Nephron progenitor cell (in vitro differentiated cells): ENCODE results near the gene FUZ.

ENCODE experiments used
- DNase-seq: peaks from one replicate; pipeline ENCODE4 v3.0.0; 2021
- H3K27ac Mint-ChIP-seq: 2 replicates; pipeline ENCODE4 v1.8.0; 2021; ENCODE audit warnings: mild to moderate bottlenecking, moderate library complexity, mixed read lengths
- H3K27me3 Mint-ChIP-seq: 2 replicates; pipeline ENCODE4 v1.8.0; 2021; ENCODE audit warnings: mild to moderate bottlenecking, low read depth, mixed read lengths; ENCODE audit not compliant: poor library complexity
- H3K36me3 Mint-ChIP-seq: 2 replicates; pipeline ENCODE4 v1.8.0; 2021; ENCODE audit warnings: low read depth, mixed read lengths
- H3K4me1 Mint-ChIP-seq: 2 replicates; pipeline ENCODE4 v1.8.0; 2021; ENCODE audit warnings: mixed read lengths
- H3K4me3 Mint-ChIP-seq: 2 replicates; pipeline ENCODE4 v1.8.0; 2021; ENCODE audit warnings: mild to moderate bottlenecking, moderate library complexity, mixed read lengths
- H3K9me3 Mint-ChIP-seq: 2 replicates; pipeline ENCODE4 v1.8.0; 2021; ENCODE audit warnings: mild to moderate bottlenecking, moderate library complexity, mixed read lengths
- TF ChIP-seq, protein P1 (sequence below): fragments of 200-600 bp; sonication (generic); IDR thresholded peaks from 2 replicates; pipeline ENCODE4 v1.5.0; 2021; ENCODE audit warnings: antibody characterized with exemption

FUZ gene

DNA sequence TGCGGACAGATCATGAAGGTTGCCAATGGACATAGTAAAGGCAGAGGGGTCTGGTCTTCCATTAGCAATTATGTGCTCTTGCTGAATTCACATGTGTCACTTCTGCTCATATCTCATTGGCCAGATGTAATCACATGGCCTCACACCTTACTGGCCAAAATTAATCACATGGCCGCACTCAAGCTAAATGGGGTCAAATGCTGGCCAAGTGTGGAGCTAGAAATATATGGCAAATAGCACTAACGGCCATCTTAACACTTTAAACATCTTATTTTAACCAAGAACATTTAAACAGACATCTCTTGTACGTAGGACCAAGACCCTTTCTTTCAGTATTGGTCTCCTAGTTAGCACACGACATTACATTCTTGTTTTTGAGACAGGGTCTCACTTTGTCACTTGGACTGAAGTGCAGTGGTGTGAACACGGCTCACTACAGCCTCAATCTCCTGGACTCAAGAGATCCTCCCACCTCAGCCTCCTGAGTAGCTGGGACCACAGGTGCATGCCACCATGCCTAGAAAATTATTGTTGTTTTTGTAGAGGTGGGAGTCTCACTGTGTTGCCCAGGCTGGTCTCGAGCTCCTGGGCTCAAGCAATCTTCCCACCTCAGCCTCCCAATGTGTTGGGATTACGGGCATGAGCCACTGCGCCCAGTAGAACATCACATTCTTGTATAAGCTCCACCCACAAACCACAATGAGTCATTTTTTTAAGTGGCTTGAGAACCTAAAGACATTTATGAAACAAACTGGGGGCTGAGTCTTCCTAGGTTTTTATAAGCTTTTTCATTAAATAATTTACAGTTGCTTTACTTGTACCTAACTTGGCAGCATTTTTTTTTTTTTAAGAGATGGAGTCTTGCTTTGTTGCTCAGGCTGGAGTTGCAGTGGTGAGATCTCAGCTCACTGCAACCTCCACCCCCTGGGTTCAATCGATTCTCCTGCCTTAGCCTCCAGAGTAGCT is 34.9 kb upstream of the FUZ start:
- Mint-ChIP-seq H3K4me3 (no peak overlapping the region), H3K27me3 (peaks cover 2% of the 10 kb centered on the region), H3K9me3 (peaks cover 26% of the 10 kb centered on the region), H3K27ac (no peak overlapping the region), H3K4me1 (peaks cover 19% of the 10 kb centered on the region), H3K36me3 (peaks cover 47% of the 10 kb centered on the region)
- TF ChIP-seq, protein P1, sequence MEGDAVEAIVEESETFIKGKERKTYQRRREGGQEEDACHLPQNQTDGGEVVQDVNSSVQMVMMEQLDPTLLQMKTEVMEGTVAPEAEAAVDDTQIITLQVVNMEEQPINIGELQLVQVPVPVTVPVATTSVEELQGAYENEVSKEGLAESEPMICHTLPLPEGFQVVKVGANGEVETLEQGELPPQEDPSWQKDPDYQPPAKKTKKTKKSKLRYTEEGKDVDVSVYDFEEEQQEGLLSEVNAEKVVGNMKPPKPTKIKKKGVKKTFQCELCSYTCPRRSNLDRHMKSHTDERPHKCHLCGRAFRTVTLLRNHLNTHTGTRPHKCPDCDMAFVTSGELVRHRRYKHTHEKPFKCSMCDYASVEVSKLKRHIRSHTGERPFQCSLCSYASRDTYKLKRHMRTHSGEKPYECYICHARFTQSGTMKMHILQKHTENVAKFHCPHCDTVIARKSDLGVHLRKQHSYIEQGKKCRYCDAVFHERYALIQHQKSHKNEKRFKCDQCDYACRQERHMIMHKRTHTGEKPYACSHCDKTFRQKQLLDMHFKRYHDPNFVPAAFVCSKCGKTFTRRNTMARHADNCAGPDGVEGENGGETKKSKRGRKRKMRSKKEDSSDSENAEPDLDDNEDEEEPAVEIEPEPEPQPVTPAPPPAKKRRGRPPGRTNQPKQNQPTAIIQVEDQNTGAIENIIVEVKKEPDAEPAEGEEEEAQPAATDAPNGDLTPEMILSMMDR, result no peak
- DNase-seq, result no peak

DNA sequence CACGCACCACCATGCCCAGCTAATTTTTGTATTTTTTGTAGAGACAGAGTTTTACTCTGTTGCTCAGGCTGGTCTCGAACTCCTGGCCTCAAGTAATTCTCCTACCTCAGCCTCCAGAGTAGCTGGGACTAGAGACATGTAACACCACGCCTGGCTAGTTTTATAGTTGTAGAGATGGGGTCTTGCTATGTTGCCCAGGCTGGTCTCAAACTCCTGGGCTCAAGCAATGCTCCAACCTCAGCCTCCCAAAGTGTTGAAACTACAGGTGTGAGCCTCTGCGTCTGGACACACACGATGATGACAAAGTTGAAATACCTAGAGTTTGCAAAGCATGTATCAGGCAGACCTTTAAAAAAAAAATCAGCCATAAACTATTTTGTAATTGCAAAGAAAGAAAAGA is 33.3 kb upstream of the FUZ start:
- Mint-ChIP-seq H3K27me3 (peaks cover 2% of the 10 kb centered on the region), H3K36me3 (peaks cover 39% of the 10 kb centered on the region), H3K27ac (no peak overlapping the region), H3K4me1 (peaks cover 7% of the 10 kb centered on the region), H3K4me3 (no peak overlapping the region), H3K9me3 (peaks cover 26% of the 10 kb centered on the region)
- TF ChIP-seq, protein P1, result no peak
- DNase-seq, result no peak

DNA sequence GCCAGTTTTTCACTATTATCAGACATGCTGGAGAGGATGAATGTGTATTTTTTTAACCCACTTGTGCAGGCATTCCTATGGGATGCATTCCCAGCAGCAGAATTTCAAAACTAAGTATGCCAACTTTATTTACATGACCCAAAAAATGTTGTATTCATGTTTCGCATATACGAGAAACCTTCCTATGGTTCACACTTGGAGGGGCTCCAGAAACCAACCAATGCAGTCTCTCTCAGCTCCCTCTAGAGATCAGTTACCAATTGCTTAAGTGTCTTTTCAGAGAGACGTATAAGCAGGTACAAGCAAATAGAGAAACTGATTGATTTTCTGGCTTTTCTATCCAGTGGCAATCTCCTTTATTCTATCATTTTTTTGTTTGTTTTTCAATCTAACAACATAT is 32.3 kb upstream of the FUZ start:
- Mint-ChIP-seq H3K36me3 (peaks cover 45% of the 10 kb centered on the region), H3K4me3 (no peak overlapping the region), H3K9me3 (peaks cover 26% of the 10 kb centered on the region), H3K27ac (no peak overlapping the region), H3K27me3 (peaks cover 2% of the 10 kb centered on the region), H3K4me1 (peaks cover 12% of the 10 kb centered on the region)
- TF ChIP-seq, protein P1, result no peak
- DNase-seq, result no peak

DNA sequence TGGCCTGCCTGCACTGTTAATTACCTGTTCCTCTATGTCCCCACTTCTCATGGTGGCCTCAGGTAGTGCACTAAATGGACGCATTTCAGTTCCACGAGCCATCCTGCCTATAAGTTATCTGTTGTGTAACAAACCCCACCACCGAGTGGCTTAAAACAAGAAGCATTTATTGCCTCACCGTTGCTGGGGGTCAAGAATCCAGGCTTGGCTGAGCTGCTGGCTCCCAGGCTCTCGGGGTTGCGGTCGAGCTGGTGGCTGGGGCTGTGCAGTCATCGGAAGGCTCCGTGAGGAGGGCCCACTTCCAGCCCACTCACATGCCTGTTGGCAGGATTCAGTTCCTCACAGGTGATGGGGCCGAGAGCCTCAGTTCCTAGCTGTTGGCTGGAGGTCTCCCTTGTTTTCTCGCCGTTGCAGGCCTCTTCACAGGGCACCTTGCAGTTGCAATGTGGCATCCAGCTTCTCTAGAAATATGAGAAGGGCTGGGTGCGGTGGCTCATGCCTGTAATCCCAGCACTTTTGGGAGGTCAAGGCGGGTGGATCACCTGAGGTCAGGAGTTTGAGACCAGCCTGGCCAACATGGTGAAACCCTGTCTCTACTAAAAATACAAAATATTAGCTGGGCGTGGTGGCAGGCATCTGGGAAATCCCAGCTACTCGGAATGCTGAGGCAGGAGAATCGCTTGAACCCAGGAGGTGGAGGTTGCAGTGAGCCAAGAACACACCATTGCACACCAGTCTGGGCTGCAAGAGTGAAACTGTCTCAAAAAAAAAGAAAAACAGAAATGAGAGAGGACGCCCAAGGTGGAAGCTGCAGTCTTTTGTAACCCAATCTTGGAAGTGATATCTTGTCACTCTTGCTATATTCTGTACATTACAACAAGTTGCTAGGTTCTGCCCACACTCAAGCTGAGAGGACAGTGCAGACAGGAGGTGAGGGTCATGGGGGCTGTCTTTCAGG is 31.3 kb upstream of the FUZ start:
- TF ChIP-seq, protein P1, result no peak
- Mint-ChIP-seq H3K27me3 (no peaks in the 10 kb centered on the region), H3K4me1 (peaks cover 7% of the 10 kb centered on the region), H3K4me3 (no peak overlapping the region), H3K9me3 (peaks cover 18% of the 10 kb centered on the region), H3K36me3 (peaks cover 46% of the 10 kb centered on the region), H3K27ac (no peak overlapping the region)
- no peak for DNase-seq

DNA sequence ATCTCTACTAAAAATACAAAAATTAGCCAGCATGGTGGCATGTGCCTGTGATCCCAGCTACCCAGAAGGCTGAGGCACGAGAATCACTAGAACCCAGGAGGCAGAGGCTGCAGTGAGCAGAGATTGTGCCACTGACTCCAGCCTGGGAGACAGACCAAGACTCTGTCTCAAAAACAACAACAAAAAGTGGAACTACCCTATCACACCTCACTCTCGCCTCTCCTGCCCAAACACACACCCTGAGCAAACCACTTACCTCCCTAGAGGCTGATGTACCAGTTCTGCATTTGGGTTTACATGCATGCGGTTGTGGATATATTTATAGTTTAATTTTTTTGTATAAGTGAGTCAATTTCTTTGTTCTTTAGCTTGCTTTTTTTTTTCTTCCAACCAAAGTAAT is 30.2 kb upstream of the FUZ start:
- TF ChIP-seq, protein P1, result no peak
- Mint-ChIP-seq H3K27me3 (no peaks in the 10 kb centered on the region), H3K9me3 (peaks cover 7% of the 10 kb centered on the region), H3K36me3 (peaks cover 46% of the 10 kb centered on the region), H3K4me3 (no peak overlapping the region), H3K4me1 (peaks cover 7% of the 10 kb centered on the region), H3K27ac (no peak overlapping the region)
- DNase-seq, result no peak
